GM21381 (cell line): ENCODE data around the gene RNF144B.

Experiments
- ATAC-seq: cut with Tn5 transposase; IDR thresholded peaks from one replicate; pipeline ENCODE4 v1.9.1; 2021; ENCODE audit warnings: mild to moderate bottlenecking, moderate library complexity; ENCODE audit not compliant: unreplicated experiment

Gene RNF144B

DNA sequence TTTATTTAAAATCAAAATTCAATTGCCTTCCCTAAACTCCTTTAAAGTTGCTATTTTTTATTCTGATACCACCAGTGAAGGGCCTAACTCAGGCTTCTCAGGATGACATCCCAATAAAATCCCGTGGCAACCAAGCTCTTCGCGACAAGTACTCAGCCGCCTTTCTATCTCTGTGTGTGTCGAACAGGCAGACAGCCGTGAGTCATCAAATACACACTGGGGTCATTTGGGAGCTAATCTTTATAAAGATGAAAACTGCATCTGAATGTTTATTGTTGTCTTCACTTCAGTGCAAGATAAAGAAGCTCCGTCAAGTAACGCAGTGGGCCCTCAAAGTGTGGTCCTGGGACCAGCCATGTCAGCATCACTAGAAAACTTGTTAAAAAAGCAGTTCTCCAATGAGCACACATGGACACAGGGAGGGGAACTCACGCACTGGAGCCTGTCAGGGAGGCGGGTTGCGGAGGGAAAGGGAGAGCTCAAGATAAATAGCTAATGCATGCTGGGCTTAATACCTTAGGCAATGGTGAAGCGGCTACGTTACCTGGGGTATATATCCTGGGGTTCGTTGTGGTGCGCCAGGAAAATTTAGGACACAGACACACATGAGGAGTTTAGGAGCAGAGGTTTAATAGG is 119.3 kb downstream of the RNF144B start:
- no peak for ATAC-seq

DNA sequence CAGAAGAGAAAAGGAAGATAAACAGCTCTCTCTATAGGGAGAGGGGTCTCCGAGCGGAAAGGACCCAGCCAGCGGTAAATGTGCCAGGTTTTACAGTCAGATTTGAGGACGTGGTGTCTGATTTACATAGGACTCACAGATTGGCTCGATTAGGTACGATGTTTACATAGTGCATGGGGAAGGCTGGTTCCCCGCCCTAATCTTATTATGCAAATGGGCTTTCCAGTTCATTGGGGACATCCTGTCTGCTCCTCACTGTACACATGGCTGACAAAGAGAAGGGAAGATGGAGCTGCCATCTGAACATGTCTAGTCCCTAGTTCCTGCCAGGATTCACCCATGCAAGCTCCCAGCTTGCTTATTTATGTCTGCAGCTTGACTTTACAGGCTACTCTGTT is 119.9 kb downstream of the RNF144B start:
- no peak for ATAC-seq

- no peak for ATAC-seq
Observed at GRCh38 chr6:18507561-18507960, 120.4 kb downstream of the RNF144B start.

DNA sequence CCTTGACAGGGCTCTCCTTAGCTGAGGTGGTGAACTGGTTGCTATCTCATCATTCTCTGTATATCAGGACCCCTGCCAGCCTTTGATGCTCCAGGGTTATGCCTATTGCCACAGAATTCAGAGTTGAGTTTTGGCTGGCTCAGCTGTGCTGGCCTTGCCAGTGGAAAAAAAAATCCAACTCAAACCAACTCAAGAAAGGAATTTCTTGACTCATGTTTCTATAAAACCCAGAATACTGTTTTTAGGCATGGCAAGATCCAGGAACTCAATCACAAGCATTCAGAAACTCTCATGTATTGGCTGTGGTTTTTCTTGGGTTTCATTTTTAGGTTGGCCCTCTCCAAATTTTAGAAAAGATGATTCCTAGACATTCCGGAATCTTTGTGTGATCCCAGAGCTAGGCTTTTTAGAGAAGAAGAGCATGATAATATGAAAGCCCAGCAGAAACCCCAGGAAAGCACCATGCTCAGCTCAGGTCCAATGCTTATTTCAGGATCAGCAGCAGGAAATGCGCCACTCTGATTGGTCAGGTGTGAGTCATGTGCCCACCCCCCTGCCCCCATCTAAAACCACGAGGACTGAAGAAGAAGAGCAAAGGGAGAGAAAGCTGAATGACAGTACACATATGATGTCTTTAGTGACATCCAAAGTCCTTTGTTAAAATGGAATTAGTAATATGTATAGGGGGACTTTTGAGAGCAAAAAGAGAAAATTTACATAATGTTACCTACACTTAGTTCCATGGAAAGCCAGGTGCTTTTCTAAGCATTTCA is 122.9 kb downstream of the RNF144B start:
- no peak for ATAC-seq

DNA sequence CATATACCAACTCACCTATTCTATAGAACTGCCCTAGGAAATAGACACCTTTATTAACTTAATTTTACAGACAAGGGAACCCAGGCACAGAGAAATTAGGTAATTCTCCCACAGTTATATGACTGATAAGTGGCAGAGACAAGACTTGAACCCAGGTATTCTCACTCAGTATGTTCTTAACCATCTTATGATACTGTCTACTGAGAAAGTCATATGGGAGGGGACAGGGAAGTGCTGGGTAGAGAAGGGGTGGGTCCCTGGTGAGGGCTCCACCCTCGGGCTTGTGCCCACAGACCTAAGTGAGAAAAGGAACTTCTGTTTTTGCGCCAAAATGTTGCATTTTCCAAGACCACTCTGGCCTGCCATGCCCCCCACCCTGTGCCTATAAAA is 123.5 kb downstream of the RNF144B start:
- no peak for ATAC-seq

- ATAC-seq, result no peak
Observed at GRCh38 chr6:18511211-18511610, 124.1 kb downstream of the RNF144B start.

DNA sequence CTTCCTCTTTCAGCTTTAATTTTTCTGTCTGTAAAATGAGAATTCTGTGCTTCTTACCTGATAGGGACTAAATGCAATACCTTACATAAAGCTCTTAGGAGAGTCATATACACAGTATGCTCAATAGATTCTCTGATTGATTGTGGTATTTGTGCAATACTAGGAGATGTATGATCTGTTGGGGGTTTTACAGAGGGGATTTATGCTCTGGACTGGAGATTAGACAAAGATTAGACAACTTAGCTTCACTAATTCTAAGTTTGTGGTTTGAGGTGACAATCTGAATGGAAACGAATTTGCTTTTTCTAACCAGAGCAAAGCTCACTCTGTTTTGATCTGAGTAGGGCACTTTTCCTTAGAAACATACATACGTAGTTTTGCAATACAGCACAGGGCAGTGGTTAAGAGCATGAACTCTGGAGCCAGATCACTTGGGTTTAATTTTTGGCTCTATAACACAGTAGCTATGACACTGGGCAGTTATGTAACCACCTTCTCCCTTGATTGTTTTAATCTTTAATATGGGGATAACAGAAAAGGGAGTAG is 126.2 kb downstream of the RNF144B start:
- ATAC-seq, result no peak

DNA sequence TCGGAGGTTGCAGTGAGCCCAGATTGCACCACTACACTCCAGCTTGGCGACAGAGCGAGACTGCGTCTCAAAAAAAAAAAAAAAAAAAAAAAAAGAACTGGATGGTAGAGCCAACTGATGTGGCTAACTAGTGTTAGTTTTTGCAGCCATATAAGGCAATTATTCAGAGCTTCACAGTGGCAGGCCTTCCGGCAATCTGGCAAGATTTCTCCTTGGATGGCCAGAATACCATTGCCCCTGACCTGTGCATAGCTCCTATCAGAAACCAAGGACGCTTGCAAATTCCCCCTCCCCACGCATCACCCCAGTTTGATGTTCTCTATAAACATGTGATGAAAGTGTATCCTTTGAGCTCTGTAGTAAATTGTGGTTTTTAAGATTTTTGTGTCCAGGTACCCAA is 127.0 kb downstream of the RNF144B start:
- ATAC-seq, result no peak

DNA sequence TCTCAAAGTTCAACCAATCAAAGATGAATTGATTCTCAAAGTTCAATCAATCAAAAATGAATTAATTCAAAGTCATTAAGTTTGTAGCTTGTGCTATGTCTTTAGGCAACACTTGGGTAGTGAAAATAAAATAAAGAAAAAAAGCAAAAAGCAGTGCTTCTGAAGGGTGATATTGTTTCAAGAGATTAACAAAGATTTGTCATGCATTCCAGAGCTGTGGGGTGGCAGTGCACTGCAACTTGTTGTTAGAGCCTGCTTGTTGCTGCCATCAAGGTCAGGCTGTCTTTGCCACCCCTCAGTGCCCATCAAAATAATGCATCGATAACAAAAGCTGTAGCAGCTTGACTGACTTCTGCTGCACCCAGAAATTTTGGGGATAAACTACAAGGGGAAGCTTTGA is 128.6 kb downstream of the RNF144B start:
- ATAC-seq, result no peak
